ENCODE data around the gene CETN2.
"Not testable (repeated sequence)": the region's sequence is repeated elsewhere in the genome, so short reads cannot be mapped to it uniquely, and the experiment has no call there.

GRCh38 chrX:152835470-152835869, 4.9 kb upstream of the CETN2 start:
- not testable (repeated sequence) for TF ChIP-seq CTCF, POLR2A (IDR thresholded peaks at IDR 0.05)

Data from right lobe of liver (tissue), 4 donors.